Gastrocnemius medialis (tissue), 4 donors: ENCODE data around the gene EMILIN2.

ENCODE experiments used
- POLR2A ChIP-seq, 2 donors: fragments of 450-650 bp; IDR thresholded peaks; one replicate each; pipeline ENCODE4 v1.6.1; 2017; ENCODE audit warnings: antibody characterized with exemption in 2 of 2, mild to moderate bottlenecking in 2 of 2, moderate library complexity in 2 of 2
- TF ChIP-seq, protein P1 (sequence below), 5 experiments: fragments of 450-650 bp in 3 of 5; fragments of 200-600 bp in 2 of 5; sonication (generic) in 2 of 5; IDR thresholded peaks in 4 of 5; conservative IDR thresholded peaks in 1 of 5; 1 replicate in 4 of 5; 2 replicates in 1 of 5; pipeline ENCODE4 v1.5.1; 2016 to 2019; ENCODE audit warnings: antibody characterized with exemption in 5 of 5, mild to moderate bottlenecking in 3 of 5, moderate library complexity in 3 of 5

DNA sequence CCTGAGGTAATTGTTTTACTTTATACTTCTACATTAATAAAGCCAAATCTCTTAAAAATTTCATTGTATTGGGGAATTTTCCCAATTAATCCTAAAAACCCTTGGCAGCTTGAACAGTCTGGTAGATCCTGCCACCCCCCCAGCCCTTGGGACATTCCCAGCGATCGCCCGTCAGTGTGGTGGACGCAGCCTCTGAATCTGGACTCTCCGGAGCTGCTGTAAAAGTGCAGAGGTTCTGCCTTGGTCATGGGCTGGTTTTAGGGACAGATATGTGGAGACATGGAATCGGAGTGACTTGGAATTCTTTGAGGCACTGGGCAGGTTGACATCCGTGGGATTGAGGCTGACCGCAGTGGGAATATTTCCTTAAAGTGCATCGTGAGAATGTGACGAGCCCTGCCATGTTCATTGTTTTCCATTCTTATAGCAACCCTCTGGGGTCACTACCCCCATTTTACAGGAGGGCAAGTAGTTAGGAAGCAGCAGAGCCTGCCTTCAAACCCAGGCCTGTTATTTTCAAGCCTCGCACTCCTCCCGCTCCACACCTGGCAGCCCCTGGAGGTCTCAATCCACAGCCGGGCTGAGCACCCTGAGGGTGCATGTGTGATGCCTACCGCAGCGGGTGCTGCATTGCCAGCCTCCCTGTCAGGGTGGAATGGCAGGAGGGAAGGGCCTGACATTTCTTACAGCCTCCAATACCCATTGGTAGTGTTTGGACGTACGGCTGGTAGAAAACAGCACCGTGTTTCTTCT, 6.5 kb downstream of the EMILIN2 start:
- TF ChIP-seq, protein P1, sequence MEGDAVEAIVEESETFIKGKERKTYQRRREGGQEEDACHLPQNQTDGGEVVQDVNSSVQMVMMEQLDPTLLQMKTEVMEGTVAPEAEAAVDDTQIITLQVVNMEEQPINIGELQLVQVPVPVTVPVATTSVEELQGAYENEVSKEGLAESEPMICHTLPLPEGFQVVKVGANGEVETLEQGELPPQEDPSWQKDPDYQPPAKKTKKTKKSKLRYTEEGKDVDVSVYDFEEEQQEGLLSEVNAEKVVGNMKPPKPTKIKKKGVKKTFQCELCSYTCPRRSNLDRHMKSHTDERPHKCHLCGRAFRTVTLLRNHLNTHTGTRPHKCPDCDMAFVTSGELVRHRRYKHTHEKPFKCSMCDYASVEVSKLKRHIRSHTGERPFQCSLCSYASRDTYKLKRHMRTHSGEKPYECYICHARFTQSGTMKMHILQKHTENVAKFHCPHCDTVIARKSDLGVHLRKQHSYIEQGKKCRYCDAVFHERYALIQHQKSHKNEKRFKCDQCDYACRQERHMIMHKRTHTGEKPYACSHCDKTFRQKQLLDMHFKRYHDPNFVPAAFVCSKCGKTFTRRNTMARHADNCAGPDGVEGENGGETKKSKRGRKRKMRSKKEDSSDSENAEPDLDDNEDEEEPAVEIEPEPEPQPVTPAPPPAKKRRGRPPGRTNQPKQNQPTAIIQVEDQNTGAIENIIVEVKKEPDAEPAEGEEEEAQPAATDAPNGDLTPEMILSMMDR (IDR thresholded peaks at IDR 0.05 in 4 of 5, conservative IDR thresholded peaks at IDR 0.05 in 1 of 5), result no peak
- no peak for TF ChIP-seq POLR2A (IDR thresholded peaks at IDR 0.05)
